Measurements from ENCODE around the gene MED9.
"Not testable (repeated sequence)": the region's sequence is repeated elsewhere in the genome, so short reads cannot be mapped to it uniquely, and the experiment has no call there.

The MED9 gene, protein sequence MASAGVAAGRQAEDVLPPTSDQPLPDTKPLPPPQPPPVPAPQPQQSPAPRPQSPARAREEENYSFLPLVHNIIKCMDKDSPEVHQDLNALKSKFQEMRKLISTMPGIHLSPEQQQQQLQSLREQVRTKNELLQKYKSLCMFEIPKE

DNA sequence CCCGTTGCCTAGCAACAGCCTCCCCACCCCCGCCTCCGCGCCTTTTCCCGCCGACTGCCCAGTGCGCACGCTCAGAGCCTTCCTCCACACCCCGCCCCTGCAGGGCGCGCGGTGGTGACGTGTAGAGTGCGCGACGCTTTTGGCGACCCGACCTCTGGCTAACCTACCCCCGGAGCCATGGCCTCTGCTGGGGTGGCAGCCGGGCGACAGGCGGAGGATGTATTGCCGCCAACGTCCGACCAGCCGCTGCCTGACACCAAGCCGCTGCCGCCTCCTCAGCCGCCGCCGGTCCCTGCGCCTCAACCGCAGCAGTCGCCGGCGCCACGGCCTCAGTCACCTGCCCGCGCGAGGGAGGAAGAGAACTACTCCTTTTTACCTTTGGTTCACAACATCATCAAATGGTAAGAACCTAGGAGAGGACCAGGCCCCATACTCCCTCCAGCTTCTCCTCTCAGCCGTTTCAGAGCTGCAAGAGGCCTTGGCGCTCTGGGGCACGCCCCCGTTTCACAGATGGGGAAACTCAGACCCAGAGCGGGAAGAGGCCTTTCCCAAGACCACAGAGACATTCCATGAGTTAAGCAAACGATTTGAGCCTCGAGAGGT is at the start of gene MED9:
Gene MED9 (plus strand): TSS at position 136 of the 603 bp plus-strand sequence. CDS start 42 bp downstream, at position 178.
- DNase-seq, result peak; percentile 92 to 94

DNA sequence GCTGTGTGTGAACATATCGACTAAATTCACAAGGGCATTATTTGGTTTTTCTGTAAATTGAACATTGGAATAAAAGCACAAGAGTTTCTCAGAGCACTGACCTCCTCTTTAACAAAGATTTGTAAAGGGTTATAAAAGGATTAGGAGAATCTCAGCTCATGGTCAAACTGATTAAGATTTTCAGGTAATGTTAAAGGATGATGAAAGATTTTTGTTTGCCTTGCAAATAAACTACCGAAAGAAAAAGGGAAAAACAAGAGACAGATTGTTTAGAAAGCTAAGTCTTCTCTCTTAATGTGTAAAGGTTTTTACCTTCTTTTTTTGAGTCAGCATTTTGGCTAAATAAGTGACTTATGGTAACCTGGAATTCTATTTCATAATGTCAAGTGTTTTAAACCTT is 47.6 kb upstream of the MED9 start:
- no peak for DNase-seq

DNA sequence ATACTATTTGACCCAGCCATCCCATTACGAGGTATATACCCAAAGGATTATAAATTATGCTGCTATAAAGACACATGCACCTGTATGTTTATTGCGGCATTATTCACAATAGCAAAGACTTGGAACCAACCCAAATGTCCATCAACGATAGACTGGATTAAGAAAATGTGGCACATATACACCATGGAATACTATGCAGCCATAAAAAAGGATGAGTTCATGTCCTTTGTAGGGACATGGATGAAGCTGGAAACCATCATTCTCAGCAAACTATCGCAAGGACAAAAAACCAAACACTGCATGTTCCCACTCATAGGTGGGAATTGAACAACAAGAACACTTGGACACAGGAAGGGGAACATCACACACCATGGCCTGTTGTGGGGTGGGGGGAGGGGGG is 45.9 kb upstream of the MED9 start:
- DNase-seq, result not testable (repeated sequence)

DNA sequence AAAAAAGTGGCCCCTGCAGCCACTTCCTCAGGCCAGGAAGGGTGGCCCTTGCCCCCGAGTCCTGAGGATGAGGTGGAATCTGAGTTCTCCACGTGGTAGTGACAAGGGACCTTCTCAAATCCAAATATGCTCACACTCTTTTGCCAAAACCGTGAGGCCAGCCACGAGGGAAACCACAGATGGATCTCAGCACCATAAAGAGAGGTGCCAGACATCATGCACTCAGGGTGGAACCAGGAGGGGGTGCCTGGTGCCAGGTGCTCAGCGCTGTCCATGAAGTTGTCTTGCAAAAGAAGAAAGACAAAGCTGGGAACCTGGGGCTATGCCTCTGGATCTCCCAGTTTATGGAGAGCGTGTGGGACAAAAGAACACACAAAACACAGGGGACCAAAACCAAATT is 45.2 kb upstream of the MED9 start:
- DNase-seq, result no peak

DNA sequence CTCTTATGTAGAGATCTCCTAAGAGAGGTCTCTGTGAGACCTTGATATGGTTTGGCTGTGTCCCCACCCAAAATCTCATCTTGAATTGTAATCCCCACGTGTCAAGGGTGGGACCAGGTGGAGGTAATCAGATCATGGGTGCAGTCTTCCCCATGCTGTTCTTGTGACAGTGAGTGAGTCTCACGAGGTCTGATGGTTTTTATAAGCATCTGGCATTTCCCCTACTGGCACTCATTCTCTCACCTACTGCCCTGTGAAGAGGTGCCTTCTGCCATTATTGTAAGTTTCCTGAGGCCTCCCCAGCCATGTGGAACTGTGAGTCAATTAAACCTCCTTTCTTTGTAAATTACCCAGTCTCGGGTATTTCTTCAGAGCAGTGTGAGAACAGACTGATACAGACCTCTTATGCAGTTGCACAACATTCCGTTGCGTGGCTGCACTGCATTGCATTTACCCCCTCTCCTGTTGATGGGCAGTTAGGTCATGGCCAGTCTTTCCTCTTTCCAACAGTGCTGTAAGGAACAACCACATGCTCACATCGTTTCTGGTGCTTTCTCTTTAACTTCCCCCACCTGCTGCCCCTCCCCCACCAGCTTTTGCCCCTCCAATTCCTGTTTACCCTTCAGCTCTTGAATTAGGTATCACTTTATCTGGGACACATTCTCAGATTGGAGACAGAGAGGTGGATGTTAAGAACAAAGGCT is 43.6 kb upstream of the MED9 start:
- DNase-seq, result peak in 1 of 2 donors; percentile 48

DNA sequence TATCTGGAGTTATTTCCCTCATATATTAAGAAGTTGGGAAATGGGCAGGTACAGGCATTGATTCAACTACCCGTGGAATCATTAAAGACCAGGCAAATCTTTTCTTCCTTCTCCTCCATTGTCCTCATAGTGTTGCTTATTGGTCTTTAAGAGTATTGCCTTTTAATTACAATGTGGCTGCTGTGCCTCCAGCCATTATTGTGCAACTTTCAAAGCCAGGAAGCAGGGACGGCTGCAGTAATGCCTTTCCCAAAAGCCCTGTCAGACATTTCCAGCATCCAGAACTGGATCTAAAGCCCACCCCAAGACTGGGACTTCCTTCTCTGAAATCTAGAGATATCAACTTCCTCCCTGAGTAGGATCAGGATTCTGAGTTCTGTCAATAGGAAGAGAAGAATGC is 42.3 kb upstream of the MED9 start:
- DNase-seq, result no peak

DNA sequence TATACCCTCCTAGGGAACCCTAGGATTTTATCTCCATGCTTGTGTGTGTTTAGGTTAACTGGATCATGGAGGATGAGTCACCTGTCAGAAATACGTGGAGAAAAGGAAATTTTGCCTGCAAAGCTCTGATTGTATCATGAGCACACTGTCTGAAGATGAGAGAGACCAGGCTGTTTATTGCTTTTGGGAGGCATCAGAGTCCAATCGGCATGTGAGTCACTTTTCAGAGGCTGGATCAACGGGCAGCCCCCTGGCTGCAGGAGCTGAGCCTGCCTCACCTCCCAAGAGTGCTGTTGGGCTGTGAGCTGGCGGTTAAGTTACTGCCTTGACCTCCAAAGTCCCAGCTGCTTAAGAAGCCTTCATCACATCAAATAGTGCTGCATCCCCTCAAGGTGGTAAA is 41.5 kb upstream of the MED9 start:
- DNase-seq, result no peak

DNA sequence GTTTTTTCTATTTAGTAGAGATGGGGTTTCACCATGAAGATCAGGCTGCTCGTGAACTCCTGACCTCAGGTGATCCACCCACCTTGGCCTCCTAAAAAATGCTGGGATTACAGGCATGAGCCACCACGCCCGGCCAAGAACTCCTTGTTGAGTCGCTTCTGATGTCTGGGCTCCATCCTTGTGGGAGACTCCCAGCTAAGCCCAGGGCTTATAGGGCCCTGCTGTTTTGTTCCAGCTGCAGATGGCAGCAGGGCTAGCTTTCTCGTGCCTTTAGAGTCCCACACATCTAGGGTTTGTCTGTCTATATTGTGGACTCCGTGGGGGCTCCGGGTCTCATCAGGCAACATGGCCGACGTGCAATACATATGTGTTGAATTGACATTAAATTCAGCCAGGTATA is 39.3 kb upstream of the MED9 start:
- no peak for DNase-seq

DNA sequence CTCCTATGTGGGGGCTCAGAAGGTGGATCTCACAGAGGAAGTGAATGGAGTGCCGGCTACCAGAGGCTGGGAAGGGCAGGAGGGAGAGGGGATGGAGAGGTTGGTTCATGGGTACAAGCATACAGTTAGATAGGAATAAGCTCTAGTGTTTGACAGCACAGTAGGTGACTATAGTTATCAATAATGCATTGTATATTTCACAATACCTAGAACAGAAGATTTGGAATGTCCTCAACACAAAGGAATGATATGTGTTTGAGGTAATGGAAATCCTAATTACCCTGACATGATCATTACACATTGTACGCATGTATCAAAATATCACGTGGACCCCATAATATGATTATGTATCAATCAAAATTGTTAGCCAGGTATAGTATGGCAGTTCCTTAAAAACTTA is 38.9 kb upstream of the MED9 start:
- no peak for DNase-seq

DNA sequence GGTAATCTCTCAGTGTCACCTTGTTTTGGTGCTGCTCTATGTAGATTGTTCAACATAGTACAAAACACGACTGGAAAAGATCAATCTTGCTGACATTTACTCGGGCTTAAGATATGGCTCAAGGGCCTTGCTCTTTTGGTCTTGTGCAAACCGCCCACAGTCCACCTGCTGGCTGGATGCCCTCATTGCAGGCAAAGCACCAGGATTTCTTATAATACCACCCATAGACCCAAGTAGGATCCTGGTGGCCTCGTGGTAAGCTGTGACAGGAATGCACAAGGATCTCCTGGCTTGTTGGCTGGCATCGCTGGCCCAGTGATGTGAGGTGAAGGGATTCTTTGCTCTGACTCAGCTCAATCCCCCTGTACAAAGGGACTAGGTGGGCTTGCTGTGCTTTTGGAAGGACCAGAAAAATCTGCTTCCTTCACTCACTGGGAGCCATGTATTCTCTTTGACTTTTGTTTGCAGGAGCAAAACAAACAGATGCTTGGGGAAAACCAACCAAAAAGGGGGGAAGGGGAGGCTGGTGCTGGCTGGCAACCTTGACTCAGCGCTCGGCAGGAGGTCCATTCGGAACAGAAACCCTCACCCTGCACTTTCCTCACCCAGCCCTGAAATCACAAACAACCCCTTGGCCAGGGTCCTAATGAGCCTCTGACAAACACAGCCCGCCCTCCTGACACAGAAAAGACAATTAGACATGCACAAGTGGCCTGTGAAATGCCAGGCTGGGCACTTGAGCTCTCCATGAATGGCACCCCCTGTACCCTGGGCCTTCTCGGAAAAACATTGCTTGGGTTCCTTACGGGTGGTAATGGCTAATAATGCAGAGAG is 36.6 kb upstream of the MED9 start:
- peak; percentile 70 to 81 for DNase-seq

DNA sequence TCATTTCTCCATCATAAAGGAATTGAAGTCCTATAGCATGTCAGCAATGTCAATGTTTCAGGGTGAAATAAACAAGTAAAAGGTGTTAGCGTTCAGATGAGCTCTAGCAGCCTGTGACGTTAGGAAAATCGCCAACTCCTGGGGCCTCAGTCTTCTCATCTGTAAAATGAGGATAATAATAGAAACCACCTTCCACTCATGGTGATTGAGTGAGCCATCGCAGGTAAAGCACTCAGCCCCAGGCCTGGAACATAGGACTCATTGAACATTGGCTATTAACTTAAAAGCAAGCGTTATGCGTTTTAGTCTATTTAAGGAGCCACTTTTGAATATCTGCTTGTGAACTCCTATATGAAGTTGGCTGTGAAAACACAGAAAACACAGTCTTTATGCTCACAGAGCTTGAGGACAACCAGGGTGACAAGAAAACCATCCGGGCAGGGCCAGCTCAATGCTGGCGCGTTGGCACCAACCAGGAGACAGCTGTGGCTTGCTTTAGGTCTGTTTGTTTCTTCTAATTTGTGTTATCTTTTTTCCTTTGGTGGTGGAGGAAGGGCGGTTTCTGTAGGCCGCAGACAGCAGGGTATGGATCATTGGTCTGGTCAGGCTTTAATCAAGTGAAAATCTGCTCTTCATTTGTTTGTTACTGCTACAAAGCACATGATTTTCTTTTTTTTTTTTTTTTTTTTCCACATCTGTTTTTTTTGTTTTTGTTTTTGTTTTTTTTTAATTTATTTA is 35.7 kb upstream of the MED9 start:
- no peak for DNase-seq

DNA sequence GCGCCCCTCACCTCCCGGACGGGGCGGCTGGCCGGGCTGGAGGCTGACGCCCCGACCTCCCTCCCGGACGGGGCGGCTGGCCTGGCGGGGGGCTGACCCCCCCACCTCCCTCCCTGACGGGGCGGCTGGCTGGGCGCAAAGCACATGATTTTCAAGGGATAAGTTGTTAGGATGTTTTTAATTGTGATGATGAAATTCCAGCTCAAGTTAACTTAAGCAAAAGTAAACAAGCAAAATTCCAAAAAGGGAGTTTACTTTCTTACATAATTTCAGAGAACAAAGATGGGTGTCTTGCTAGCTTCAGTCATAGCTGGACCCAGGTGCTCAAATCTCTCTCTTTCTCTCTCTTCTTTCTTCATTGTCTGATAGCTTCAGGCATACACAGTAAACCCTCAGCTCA is 33.6 kb upstream of the MED9 start:
- no peak for DNase-seq

DNA sequence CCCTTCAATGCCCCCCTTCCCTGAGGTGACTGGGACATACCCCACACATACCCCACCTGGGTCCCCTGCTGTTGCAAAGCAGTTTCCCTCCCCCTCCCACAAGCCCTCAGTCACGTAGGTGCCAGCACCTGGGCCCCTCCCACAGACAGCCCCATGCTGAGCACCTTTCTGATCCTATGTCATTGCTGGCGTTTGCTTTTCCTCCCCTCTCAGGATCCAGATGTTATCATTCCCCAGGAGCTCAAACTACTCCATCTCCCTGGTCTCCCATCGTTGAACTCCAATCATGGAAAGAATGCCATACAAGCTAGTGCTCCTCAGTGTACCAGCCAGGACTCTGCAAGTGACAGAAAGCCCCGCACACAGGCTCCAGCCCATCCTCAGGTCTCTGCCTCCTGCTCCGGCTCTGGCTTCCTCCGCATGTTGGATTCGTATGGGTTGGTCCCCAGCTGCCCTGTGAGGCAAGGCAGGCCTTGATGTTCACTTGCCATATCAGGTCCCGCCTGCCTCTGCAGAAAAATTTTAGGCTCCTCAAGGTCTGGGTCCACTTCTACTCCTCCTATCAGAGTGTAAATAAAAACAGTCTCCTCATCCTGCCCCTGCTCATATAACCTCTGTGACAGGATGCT is 31.4 kb upstream of the MED9 start:
- no peak for DNase-seq

DNA sequence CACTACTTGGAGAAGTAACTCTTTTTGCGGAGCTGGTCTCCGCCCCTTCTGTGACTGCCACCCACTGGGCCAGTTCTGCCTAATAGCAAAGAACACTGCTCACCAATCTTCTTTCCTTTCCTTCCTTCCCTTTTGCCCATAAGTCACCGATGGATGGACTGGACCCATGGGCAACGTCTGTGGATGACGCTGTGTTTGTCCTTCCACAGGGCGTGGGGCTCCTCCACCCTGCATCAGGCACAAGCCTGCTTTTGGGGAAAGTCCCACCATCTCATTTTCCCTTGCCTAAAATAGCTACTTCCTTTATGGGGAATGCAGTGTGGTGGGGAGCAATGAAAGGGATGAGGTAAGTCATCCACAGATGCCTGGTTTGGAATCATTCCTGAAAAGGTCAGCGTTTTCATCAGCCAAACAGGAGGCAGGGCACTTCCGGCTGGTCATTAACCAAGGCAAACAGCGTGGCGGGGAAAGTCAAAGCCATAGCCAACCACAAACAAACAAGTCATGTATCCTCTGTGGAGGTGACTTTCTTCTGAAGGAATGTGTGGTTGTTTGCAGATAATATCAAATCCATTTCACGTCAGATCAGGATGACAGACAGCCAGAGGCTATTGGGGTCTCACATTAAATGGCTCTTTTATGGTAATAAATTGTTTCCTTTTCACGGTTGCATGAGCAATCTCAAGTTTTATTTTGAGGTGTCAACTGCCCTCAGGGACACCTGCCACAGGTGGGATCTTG is 30.7 kb upstream of the MED9 start:
- no peak for DNase-seq

DNA sequence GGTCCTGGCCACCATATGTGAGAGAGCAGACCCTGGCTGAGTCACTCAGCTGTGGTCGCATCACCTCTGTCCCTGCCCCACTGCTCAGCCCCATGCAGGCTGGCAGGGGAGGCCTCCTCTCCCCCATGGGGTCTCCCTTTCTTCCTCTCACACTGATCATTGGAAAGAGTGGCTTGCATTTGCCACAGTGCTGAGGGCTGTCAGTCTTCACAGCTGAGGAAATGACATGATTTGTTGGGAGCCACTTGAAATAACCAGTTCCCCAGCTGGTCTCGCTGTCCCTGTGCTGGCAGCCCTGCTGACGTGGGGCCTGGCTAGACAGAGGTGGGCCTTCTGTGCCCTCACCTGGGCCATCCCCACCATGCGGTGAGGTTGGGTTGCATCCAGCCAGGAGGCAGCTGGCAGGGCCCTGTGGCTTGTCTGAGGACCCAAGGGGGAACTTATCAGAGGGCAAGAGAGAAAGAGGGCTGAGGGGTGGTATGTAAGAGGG is 30.1 kb upstream of the MED9 start:
- DNase-seq, result no peak

DNA sequence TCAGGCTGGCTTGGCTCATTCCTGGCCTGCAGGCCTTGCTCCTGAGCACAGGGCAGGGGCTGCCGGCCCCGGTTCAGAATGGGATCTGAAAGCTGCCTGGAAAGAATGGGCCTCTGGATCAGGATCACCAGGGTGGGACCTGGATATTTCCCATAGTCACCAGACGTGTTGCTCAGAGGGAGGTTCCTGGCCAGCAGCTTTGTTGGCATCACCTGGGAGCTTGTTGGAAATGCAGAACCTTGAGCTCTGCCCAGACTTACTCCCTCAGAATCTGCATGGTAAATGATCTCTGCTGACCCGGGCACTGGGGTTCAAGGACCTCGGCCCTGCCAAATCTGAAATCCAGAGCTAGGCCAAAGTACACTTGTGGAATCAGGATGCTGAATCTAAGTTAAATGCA is 29.5 kb upstream of the MED9 start:
- no peak for DNase-seq

DNA sequence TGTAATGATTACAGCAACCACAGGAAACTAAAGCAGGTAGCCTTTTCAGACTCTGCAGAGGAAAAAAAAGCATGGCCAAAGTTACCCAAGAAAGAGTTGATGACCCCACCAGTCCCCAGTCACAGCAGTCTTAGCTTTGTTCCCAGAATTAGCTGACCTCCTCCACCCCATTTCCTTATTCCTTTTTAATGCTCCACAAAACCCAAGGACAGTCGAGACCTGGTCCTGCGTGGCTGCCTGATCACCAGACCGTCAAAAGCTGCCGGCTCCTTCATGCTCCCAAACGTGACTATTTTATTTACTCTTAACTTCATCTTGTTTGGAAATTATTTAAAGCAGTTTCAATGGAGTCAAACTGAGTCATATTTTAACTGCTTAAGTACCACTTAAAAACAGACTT is 28.7 kb upstream of the MED9 start:
- no peak for DNase-seq

DNA sequence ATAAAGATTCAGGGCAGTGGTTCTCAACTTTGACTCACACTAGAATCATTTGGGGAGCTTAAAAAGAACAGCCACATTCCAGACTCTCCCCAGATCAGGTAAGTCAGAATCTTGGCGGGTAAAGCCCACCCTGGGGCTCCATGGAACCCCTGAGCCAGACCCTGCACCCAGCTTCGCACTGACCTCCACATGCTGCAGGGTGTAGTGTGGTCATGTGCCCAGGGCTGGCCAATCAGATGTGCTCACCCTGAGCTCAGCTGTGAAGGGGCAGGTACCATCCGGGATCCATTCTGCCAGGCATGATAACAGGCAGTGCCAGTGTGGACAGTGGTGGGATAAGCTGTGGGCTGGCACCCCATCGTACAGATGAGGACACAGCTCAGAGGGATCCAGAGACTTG is 28.1 kb upstream of the MED9 start:
- DNase-seq, result no peak

DNA sequence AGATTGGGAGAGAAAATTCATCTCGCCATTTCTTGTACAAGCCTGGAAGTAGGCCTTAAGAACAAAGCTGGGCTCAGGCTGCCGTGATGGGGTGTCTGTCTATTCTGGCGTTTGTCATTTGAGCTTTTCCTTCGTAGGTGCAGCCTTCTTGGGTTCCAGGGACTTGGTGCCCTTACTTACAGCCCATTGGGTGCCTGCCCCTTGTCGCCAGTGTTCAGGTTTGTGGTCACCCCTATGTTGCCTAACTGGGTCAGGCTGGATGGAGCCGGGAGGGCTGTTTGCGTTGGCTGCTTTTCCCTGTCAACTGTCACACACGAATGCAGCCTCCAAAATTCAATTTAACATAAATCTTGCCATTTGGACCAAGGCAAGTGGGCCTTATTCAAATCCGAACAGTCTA is 23.7 kb upstream of the MED9 start:
- no peak for DNase-seq

DNA sequence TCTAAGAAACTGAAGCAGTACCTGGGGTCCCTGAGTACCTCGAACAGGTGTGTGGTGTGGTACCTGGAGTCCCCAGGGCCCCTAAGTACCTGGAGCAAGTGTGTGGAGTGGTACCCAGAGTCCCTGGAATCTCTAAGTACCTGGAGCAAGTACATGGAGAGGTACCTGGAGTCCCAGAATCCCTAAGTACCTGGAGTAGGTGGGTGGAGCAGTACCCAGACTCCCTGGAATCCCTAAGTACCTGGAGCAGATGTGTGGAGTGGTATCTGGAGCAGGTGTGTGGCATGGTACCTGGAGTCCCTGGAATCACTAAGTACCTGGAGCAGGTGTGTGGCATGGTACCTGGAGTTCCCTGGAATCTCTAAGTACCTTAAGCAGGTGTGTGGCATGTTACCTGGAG is 22.5 kb upstream of the MED9 start:
- DNase-seq, result no peak

DNA sequence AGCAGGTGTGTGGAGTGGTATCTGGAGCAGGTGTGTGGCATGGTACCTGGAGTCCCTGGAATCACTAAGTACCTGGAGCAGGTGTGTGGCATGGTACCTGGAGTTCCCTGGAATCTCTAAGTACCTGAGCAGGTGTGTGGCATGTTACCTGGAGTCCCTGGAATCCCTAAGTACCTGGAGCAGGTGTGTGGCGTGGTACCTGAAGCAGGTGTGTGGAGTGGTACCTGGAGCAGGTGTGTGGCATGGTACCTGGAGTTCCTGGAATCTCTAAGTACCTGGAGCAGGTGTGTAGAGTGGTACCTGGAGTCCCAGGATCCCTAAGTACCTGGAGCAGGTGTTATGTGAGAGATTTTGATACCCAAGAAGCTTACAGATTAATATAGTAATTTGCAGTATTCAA is 22.1 kb upstream of the MED9 start:
- DNase-seq, result not testable (repeated sequence)

DNA sequence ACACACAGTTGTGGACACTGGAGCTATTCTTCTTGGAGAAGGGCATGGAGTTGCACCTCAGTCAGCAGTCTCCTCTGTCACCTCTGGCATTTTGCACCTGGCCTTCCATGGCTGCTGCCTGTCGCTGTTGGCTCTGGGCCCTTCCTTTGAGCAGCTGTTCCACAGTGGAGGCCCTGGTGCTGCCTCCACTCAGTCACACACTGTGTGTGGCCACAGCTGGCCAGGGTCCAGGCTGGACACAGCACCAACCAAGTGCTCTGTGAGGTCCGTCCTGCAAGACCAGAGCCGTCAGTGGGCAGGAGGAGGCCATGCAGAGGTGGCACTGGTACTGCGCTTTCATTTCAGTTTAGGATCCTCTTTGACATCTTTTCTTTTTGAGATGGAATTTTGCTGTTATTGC is 21.6 kb upstream of the MED9 start:
- no peak for DNase-seq
